Karpas-422 (cell line): Measurements from ENCODE around the gene EPHA5. TPM values are rescaled to one million over a fixed set of nuclear protein-coding genes. Genes with fewer than 3 reads are reported as not detected.

ENCODE experiments used
- DNase-seq: peaks from one replicate; pipeline ENCODE4 v3.0.0-alpha.2; 2015
- H2AFZ ChIP-seq: fragments of 200-600 bp; sonication (generic); 2 replicates; pipeline ENCODE4 v1.6.1; 2014; ENCODE audit warnings: antibody characterized with exemption, low read length, mixed read lengths
- H3K27ac ChIP-seq: fragments of 200-600 bp; sonication (generic); 2 replicates; pipeline ENCODE4 v1.5.1; 2014; ENCODE audit warnings: mild to moderate bottlenecking, low read length, moderate library complexity
- H3K27me3 ChIP-seq: fragments of 200-600 bp; sonication (generic); 2 replicates; pipeline ENCODE4 v1.6.1; 2014; ENCODE audit warnings: low read length, mixed read lengths
- H3K36me3 ChIP-seq: fragments of 200-600 bp; sonication (generic); 2 replicates; pipeline ENCODE4 v1.6.1; 2014; ENCODE audit warnings: low read length, mixed read lengths; ENCODE audit not compliant: insufficient read depth
- H3K4me1 ChIP-seq: fragments of 200-600 bp; sonication (generic); 2 replicates; pipeline ENCODE4 v1.6.1; 2014; ENCODE audit warnings: mild to moderate bottlenecking, low read length, mixed read lengths
- H3K4me2 ChIP-seq: fragments of 200-600 bp; sonication (generic); 2 replicates; pipeline ENCODE4 v1.6.1; 2014; ENCODE audit warnings: low read length, low read depth, mild to moderate bottlenecking; ENCODE audit not compliant: poor library complexity, severe bottlenecking
- H3K4me3 ChIP-seq: fragments of 200-600 bp; sonication (generic); 2 replicates; pipeline ENCODE4 v1.5.1; 2014; ENCODE audit warnings: mild to moderate bottlenecking, antibody characterized with exemption, low read length, mixed read lengths
- H3K79me2 ChIP-seq: fragments of 200-600 bp; sonication (generic); 2 replicates; pipeline ENCODE4 v1.6.1; 2014; ENCODE audit warnings: mild to moderate bottlenecking, low read length, mixed read lengths
- H3K9ac ChIP-seq: fragments of 200-600 bp; sonication (generic); 2 replicates; pipeline ENCODE4 v1.6.0; 2014; ENCODE audit warnings: low read length
- H3K9me2 ChIP-seq: fragments of 200-600 bp; sonication (generic), shearing (Covaris generic); replicated peaks from 2 replicates; pipeline ENCODE4 v1.6.0; 2014; ENCODE audit warnings: mild to moderate bottlenecking, low read length, moderate library complexity; ENCODE audit not compliant: insufficient read depth
- H3K9me3 ChIP-seq: fragments of 300-700, 200-600 bp; sonication (generic); 2 replicates; pipeline ENCODE4 v1.6.1; 2014; ENCODE audit warnings: low read length, mixed read lengths
- H4K20me1 ChIP-seq: fragments of 200-600 bp; sonication (generic); 2 replicates; pipeline ENCODE4 v1.6.1; 2014; ENCODE audit warnings: mild to moderate bottlenecking, antibody characterized with exemption, low read length, low read depth; ENCODE audit not compliant: insufficient read depth
- total RNA-seq: library from RNA; depleted of rRNA; stranded (reverse); fragments of >200 nt; shearing (Covaris generic); gene quantifications from 2 replicates; pipeline ENCODE4 v1.2.3, GENCODE V29; 2014; ENCODE audit warnings: low replicate concordance; rRNA removed

The EPHA5 gene
- total RNA-seq = 0.14 TPM in 1 of 2 replicates, not detected in the other

DNA sequence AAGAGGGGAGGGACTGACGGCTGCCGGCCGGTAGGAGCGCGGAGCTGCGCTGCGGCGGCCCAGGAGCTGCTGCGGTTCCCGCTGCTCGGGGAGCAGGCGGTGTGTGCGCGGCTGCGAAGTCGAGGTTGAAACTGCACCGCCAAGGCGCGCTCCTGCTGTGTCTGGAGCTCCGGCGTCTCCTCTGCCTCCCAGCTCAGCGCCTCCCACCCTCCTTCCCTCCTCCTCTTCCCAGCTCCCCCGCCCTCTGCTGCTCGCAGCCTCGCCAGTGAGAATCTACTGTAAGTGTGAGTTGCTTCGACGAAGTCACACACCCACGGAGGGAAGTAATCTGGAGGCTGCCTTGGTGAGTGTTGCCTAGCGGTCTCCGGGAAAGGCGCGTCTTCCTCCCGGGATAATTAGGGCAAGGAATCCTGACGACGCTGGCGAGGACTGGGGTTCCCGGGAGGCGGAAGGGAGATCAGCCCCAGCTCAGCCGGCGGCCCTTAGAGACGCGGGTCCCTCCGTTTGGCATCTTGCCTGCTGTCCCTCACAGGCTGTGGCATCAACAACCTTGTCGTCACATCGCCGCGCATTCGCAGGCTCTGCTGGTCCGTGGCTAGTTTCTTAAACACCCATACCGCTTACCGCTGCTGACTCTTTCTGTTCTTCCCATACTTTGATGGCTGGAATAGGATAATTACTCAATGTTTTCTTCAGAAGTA is at the start of gene EPHA5:
TSS of gene EPHA5 (minus strand) at position 159 of the 701 bp plus-strand sequence. CDS start 747 bp downstream, outside the sequence.
- peaks cover 29% of the 10 kb centered on the region for H3K9me3 ChIP-seq
- H3K9me2 ChIP-seq = no peaks in the 10 kb centered on the region
- no peak within 1 kb of the TSS for H3K4me3 ChIP-seq
- no peaks in the 10 kb centered on the region for H3K36me3 ChIP-seq
- DNase-seq = no peak
- H3K4me1 ChIP-seq = no peaks in the 10 kb centered on the region
- no peak within 1 kb of the TSS for H3K9ac ChIP-seq
- no peaks in the 10 kb centered on the region for H4K20me1 ChIP-seq
- no peaks in the 10 kb centered on the region for H3K79me2 ChIP-seq
- no peak within 1 kb of the TSS for H3K27ac ChIP-seq
- H3K4me2 ChIP-seq = no peak within 1 kb of the TSS
- no peaks in the 10 kb centered on the region for H3K27me3 ChIP-seq
- no peak within 1 kb of the TSS for H2AFZ ChIP-seq

DNA sequence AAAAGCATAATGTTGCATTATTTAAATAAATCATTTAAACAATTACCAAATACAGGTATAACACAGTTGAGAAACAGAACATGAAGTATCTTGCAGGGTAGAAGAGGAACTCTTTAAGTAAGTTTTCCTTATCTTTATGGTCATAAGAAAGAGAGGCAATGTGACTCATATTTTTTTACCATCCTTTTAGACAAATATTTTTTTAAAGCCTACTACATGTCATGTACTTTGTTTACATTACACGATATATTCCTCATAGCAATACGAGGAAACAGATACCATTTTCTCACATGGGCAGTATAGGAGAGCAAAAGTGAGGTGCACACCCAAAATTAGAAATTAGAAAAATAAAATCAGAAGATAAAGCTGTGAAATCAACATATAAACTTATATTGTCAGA is 49.3 kb upstream of the EPHA5 start:
- no peak overlapping the region for H3K4me3 ChIP-seq
- no peaks in the 10 kb centered on the region for H3K27me3 ChIP-seq
- no peaks in the 10 kb centered on the region for H3K36me3 ChIP-seq
- no peak overlapping the region for H3K9ac ChIP-seq
- DNase-seq = no peak
- H3K4me1 ChIP-seq = no peaks in the 10 kb centered on the region
- no peaks in the 10 kb centered on the region for H3K79me2 ChIP-seq
- no peaks in the 10 kb centered on the region for H4K20me1 ChIP-seq
- H2AFZ ChIP-seq = no peak overlapping the region
- H3K4me2 ChIP-seq = no peak overlapping the region
- H3K9me3 ChIP-seq = peaks cover 18% of the 10 kb centered on the region
- no peaks in the 10 kb centered on the region for H3K9me2 ChIP-seq
- no peak overlapping the region for H3K27ac ChIP-seq

DNA sequence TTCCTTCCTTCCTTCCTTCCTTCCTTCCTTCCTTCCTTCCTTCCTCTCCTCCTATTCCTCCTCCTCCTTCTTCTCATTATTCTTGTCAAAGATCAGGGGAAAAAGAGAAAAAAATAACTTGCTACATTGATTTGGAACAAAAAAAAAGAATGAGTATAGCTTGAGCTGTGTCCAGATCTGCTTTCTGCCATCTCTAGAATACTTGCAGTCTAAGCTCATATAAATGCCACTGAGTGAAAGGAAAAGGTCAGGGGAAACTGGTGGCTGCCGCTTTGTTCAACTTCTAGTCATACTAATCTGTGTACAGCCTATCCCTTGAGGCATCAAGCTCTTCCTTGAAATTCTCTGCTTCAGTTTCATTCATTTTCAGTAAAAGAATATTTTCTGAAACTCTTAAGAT is 28.3 kb upstream of the EPHA5 start:
- Histone ChIP-seq H3K9me2 (no peaks in the 10 kb centered on the region), H2AFZ (no peak overlapping the region), H3K27me3 (no peaks in the 10 kb centered on the region), H3K27ac (no peak overlapping the region), H3K9ac (no peak overlapping the region), H3K4me2 (no peak overlapping the region), H3K9me3 (peaks cover 12% of the 10 kb centered on the region), H3K36me3 (no peaks in the 10 kb centered on the region), H3K4me3 (no peak overlapping the region), H4K20me1 (no peaks in the 10 kb centered on the region), H3K4me1 (no peaks in the 10 kb centered on the region), H3K79me2 (no peaks in the 10 kb centered on the region)
- DNase-seq = no peak

DNA sequence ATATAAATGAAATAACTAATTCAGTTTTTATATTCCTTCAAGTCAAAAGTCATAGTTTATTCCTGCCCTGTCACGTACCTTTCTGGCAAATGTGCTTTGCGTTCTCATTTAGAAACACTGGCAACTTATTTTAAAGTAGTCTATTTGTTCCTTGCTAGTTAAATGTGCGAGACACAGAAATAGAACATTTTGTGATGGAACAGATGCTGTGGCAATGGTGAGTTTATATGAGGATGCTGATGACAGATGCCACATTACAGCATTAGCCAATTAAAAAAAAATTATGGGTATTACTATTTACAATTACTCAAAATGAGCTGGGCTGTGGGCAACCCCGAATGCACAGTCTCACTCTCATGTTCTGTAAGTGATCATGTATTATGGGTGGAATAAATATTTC is 26.1 kb upstream of the EPHA5 start:
- H3K9me2 ChIP-seq = no peaks in the 10 kb centered on the region
- H4K20me1 ChIP-seq = no peaks in the 10 kb centered on the region
- no peak overlapping the region for H3K4me3 ChIP-seq
- H3K36me3 ChIP-seq = no peaks in the 10 kb centered on the region
- no peak overlapping the region for H3K9ac ChIP-seq
- H2AFZ ChIP-seq = no peak overlapping the region
- no peak overlapping the region for H3K4me2 ChIP-seq
- no peaks in the 10 kb centered on the region for H3K4me1 ChIP-seq
- peaks cover 15% of the 10 kb centered on the region for H3K9me3 ChIP-seq
- H3K27ac ChIP-seq = no peak overlapping the region
- no peaks in the 10 kb centered on the region for H3K27me3 ChIP-seq
- DNase-seq = no peak
- no peaks in the 10 kb centered on the region for H3K79me2 ChIP-seq

DNA sequence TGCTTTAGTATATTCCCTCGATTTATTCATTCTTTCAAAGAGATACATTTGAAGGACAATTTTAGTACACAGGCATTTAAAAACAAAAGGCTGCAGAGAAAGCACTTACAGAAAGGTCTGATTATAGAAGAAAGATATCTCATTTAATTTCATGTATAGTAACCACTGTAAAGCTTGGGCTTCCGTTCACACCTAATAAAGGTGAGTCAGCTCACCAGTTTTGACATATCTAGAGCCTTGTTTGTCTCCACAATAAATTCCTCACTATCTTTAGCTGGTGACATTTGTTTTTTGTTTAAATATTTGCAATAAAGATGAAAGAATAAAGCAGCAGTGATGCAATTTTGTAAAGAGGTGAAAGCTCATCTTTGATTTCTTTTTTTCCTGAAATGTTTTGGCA is 1.1 kb upstream of the EPHA5 start:
- no peak for DNase-seq
- Histone ChIP-seq H3K27me3 (no peaks in the 10 kb centered on the region), H3K4me2 (no peak overlapping the region), H3K4me1 (no peaks in the 10 kb centered on the region), H3K79me2 (no peaks in the 10 kb centered on the region), H3K9ac (no peak overlapping the region), H3K36me3 (no peaks in the 10 kb centered on the region), H3K4me3 (no peak overlapping the region), H2AFZ (no peak overlapping the region), H3K9me3 (peaks cover 25% of the 10 kb centered on the region), H4K20me1 (no peaks in the 10 kb centered on the region), H3K27ac (no peak overlapping the region), H3K9me2 (no peaks in the 10 kb centered on the region)

DNA sequence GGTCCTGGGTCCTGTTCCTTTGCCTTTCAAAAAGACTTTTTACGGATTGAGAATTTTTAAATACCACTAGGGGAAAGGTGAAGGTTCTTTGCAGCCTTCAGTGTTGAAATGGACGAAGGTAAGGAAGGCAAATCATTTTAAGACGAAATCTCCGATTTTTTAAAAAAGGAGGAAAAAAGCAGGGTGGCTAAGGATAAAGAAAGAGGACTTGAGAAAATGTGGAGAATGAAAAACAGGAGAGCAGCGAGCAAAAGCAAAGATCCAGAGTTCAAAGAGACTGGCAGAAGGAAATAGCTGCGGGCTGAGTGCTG is 314 bp downstream of the EPHA5 start:
- Histone ChIP-seq H3K27me3 (no peaks in the 10 kb centered on the region), H3K79me2 (no peaks in the 10 kb centered on the region), H3K4me2 (no peak overlapping the region), H2AFZ (no peak overlapping the region), H3K4me3 (no peak overlapping the region), H3K36me3 (no peaks in the 10 kb centered on the region), H3K27ac (no peak overlapping the region), H3K9me3 (peaks cover 29% of the 10 kb centered on the region), H3K9ac (no peak overlapping the region), H3K9me2 (no peaks in the 10 kb centered on the region), H3K4me1 (no peaks in the 10 kb centered on the region), H4K20me1 (no peaks in the 10 kb centered on the region)
- DNase-seq = no peak

DNA sequence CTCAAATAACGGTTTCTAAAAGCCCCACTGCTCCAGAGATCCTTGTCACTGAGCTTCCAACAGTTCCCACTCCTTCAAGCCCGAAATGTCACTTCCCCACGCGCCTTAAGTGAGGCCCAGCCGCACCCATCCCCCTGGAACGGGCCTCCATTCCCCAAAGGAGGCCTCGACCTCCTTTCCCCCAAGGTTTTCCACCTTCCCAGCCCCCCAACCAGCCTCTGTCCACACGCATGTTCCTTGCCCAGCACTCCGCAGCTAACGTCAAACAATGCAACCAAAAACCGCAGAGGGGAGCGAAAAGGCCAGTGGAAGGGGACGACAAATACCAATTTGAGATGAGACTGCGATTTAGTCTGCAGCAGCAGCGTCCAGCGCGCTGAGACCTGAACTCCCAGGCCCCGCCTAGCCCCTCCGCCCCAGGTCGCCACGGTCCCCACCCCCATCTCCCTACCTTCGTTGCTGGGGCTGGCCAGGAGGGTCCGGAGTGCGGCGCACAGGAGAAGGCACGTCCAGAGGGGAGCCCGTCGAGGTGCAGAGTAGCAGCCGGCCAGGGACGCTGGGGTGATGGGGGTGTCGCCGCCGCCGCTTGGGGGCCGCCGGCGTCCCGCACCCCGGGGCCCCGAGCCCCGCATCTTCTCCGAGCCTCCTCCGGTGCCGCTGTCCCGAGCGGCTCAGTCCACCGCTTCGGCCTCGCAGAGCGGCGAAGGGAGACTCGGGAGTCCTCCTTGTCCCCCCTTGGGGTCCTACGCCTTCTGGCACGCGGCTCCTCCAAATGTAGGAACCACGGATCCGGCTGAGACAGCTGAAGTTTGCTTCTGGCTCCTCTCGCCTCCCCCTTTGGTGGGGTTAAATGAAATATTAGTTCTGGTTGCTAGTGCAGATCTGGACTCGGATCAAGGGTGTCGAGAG is 924 bp downstream of the EPHA5 start:
- DNase-seq = no peak
- Histone ChIP-seq H3K4me2 (no peak overlapping the region), H3K27me3 (no peaks in the 10 kb centered on the region)

DNA sequence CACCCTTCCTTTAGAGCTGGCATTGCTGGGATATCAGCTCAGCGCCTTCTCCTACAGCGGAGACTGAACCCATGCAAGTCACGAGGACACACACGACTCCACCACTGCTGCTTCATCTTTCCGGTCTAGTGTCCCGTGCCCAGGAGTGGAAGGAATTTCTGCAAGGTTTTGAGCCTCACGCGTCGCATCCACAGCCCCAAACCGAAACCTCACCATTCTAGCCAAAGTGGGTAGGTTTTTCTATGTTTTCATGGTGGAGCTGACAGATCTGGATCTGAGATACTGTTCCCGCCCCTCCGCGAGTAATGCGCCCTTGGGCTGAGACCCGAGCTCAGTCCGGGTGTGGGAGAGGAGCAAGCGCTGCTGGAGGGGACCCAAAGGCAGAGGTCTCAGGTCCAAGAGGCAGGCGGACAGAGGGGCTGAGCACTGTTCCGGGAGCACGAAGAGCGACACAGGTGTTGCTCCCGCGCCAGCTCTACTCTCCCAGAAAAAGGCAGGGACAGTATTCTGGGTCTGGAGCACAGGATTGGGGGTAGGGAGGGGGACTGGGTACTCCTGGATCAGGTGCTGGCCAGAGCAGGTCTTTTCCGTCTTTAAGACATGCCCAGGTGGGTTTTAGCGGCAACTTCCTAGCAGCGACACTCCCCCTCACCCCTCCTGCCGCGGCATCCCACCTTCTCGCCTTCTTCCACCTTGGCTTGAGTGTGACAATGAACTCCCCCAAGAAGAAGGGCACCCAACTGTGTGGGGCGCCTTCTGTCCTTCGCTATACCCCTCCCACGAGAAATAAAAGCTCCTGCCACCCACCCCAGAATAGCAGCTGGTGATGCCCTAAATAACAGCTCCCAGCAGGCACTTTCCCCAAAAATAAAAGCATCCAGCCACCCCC is 1.8 kb downstream of the EPHA5 start:
- no peak for DNase-seq
- Histone ChIP-seq H3K4me1 (no peaks in the 10 kb centered on the region), H3K79me2 (no peaks in the 10 kb centered on the region), H3K36me3 (no peaks in the 10 kb centered on the region), H3K9me2 (no peaks in the 10 kb centered on the region), H3K27ac (no peak overlapping the region), H3K27me3 (no peaks in the 10 kb centered on the region), H4K20me1 (no peaks in the 10 kb centered on the region), H2AFZ (no peak overlapping the region), H3K4me3 (no peak overlapping the region), H3K9me3 (peaks cover 23% of the 10 kb centered on the region), H3K4me2 (no peak overlapping the region), H3K9ac (no peak overlapping the region)

More for the DNA sequence above, 924 bp downstream of the EPHA5 start:
- Histone ChIP-seq H3K4me1 (no peaks in the 10 kb centered on the region), H3K9ac (no peak overlapping the region), H3K79me2 (no peaks in the 10 kb centered on the region), H3K9me2 (no peaks in the 10 kb centered on the region), H4K20me1 (no peaks in the 10 kb centered on the region), H3K36me3 (no peaks in the 10 kb centered on the region), H3K4me3 (no peak overlapping the region), H2AFZ (no peak overlapping the region), H3K27ac (no peak overlapping the region), H3K9me3 (peaks cover 27% of the 10 kb centered on the region)
